G401 (cell line): ENCODE measurements around the gene BCL3. TPM values are rescaled to one million over a fixed set of nuclear protein-coding genes. Genes with fewer than 3 reads are reported as not detected.
"Not testable (repeated sequence)": the region's sequence is repeated elsewhere in the genome, so short reads cannot be mapped to it uniquely, and the experiment has no call there.

Experiments
- DNase-seq: peaks from one replicate; pipeline ENCODE4 v3.0.0-alpha.2; 2015; ENCODE audit warnings: low spot score
- in situ Hi-C: cut with HindIII; loops from 2 replicates; pipeline ENCODE4 v1.10.0; 2016; ENCODE audit warnings: low sequenced_read_pairs, mixed read lengths
- total RNA-seq: library from RNA; depleted of rRNA; stranded (reverse); fragments of >200 nt; shearing (Covaris generic); gene quantifications from 2 replicates; pipeline ENCODE4 v1.2.3, GENCODE V29; 2014

Gene BCL3
- total RNA-seq, 1 experiment from 2014 or later, result 6.6 TPM

- in situ Hi-C loops, result no loop called here
Observed at GRCh38 chr19:44772959-44773358, 24.5 kb downstream of the BCL3 start.

GRCh38 chr19:44775676-44776240, 27.2 kb downstream of the BCL3 start:
- in situ Hi-C loops, result no loop called here
- DNase-seq, result no peak

More at GRCh38 chr19:44772959-44773358, 24.5 kb downstream of the BCL3 start:
- no peak for DNase-seq

- in situ Hi-C loops, result no loop called here
- no peak for DNase-seq
Observed at GRCh38 chr19:44776402-44777096, 28.0 kb downstream of the BCL3 start.

- no peak for DNase-seq
- in situ Hi-C loops, result no loop called here
Observed at GRCh38 chr19:44777715-44778347, 29.3 kb downstream of the BCL3 start, which contains the start of gene CBLC. CBLC (plus strand) TSS chr19:44777890; CDS start chr19:44777932, 42 bp downstream.

GRCh38 chr19:44779150-44779549, 30.6 kb downstream of the BCL3 start:
- in situ Hi-C loops, result no loop called here

GRCh38 chr19:44781694-44782093, 33.2 kb downstream of the BCL3 start:
- in situ Hi-C loops, DNase-seq: not testable (repeated sequence)

More at GRCh38 chr19:44779150-44779549, 30.6 kb downstream of the BCL3 start:
- DNase-seq, result no peak

- in situ Hi-C loops, result no loop called here
- DNase-seq, result peak; percentile 6
Observed at GRCh38 chr19:44782729-44783128, 34.2 kb downstream of the BCL3 start.

- DNase-seq, result no peak
- in situ Hi-C loops, result no loop called here
Observed at GRCh38 chr19:44783545-44783944, 35.0 kb downstream of the BCL3 start.

- in situ Hi-C loops, result no loop called here
- DNase-seq, result no peak
Observed at GRCh38 chr19:44785271-44785670, 36.8 kb downstream of the BCL3 start.

GRCh38 chr19:44785993-44786392, 37.5 kb downstream of the BCL3 start:
- in situ Hi-C loops, result no loop called here
- no peak for DNase-seq

- DNase-seq, result no peak
- in situ Hi-C loops, result no loop called here
Observed at GRCh38 chr19:44788971-44789370, 40.5 kb downstream of the BCL3 start.

GRCh38 chr19:44789943-44790483, 41.5 kb downstream of the BCL3 start:
- in situ Hi-C loops, result no loop called here
- no peak for DNase-seq

- in situ Hi-C loops, result no loop called here
- DNase-seq, result no peak
Observed at GRCh38 chr19:44792281-44792680, 43.8 kb downstream of the BCL3 start.

GRCh38 chr19:44794610-44795009, 46.1 kb downstream of the BCL3 start:
- no peak for DNase-seq
- in situ Hi-C loops, result no loop called here

- no peak for DNase-seq
- in situ Hi-C loops, result no loop called here
Observed at GRCh38 chr19:44795398-44795987, 47.0 kb downstream of the BCL3 start.

- in situ Hi-C loops, result no loop called here
- DNase-seq, result peak; percentile 10
Observed at GRCh38 chr19:44796701-44797115, 48.2 kb downstream of the BCL3 start.

GRCh38 chr19:44799627-44800346, 51.3 kb downstream of the BCL3 start:
- no peak for DNase-seq
- in situ Hi-C loops, result no loop called here

- in situ Hi-C loops, result no loop called here
Observed at GRCh38 chr19:44800461-44800860, 52.0 kb downstream of the BCL3 start.

More at GRCh38 chr19:44800461-44800860, 52.0 kb downstream of the BCL3 start:
- peak; percentile 52 for DNase-seq
